SJSA1 (cell line): ENCODE measurements around the gene SLC25A1. TPM values are rescaled to one million over a fixed set of nuclear protein-coding genes. Genes with fewer than 3 reads are reported as not detected.
A peak's percentile ranks its signal among the peaks of the same experiment; 100 is the strongest.
"Not testable (repeated sequence)": the region's sequence is repeated elsewhere in the genome, so short reads cannot be mapped to it uniquely, and the experiment has no call there.

ENCODE experiments used
- DNase-seq, 2 experiments: peaks; one replicate each; pipeline ENCODE4 v3.0.0-alpha.2; 2015 to 2020; ENCODE audit warnings: low spot score in 2 of 2, low read depth in 1 of 2
- H3K27ac ChIP-seq: fragments of 250-450 bp; sonication (Bioruptor Pico); 2 replicates; pipeline ENCODE4 v1.5.1; 2020; ENCODE audit warnings: mild to moderate bottlenecking, moderate library complexity
- H3K27me3 ChIP-seq: fragments of 250-450 bp; sonication (Bioruptor Pico); replicated peaks from 2 replicates; pipeline ENCODE4 v1.5.1; 2020; ENCODE audit warnings: mild to moderate bottlenecking, moderate library complexity
- H3K36me3 ChIP-seq: fragments of 250-450 bp; sonication (Bioruptor Pico); 2 replicates; pipeline ENCODE4 v1.5.1; 2020; ENCODE audit warnings: mild to moderate bottlenecking
- H3K4me1 ChIP-seq: fragments of 250-450 bp; sonication (Bioruptor Pico); replicated peaks from 2 replicates; pipeline ENCODE4 v1.6.1; 2021; ENCODE audit warnings: mild to moderate bottlenecking
- H3K4me3 ChIP-seq: fragments of 250-450 bp; sonication (Bioruptor Pico); 2 replicates; pipeline ENCODE4 v1.5.1; 2020; ENCODE audit warnings: mild to moderate bottlenecking
- H3K9me3 ChIP-seq: fragments of 250-450 bp; sonication (Bioruptor Pico); replicated peaks from 2 replicates; pipeline ENCODE4 v1.5.1; 2020; ENCODE audit warnings: mild to moderate bottlenecking
- total RNA-seq: library from RNA; depleted of rRNA; stranded (reverse); fragments of >200 nt; shearing (Covaris generic); gene quantifications from 2 replicates; pipeline ENCODE4 v1.2.3, GENCODE V29; 2014

SLC25A1 gene
- total RNA-seq, 1 experiment from 2014 or later: 118 TPM

GRCh38 chr22:19173047-19174035 is 5.2 kb downstream of the SLC25A1 start:
- no peak overlapping the region for H3K27ac ChIP-seq
- peaks cover 56% of the 10 kb centered on the region for H3K4me1 ChIP-seq
- H3K4me3 ChIP-seq: peak overlapping the region; percentile 96; the same call in 1 of the 2 replicates

GRCh38 chr22:19172213-19173046 is 6.1 kb downstream of the SLC25A1 start:
- Histone ChIP-seq H3K27me3 (peaks cover 27% of the 10 kb centered on the region), H3K36me3 (peaks cover 50% of the 10 kb centered on the region), H3K9me3 (no peaks in the 10 kb centered on the region), H3K27ac (peak overlapping the region; percentile 74), H3K4me1 (peaks cover 47% of the 10 kb centered on the region), H3K4me3 (peak overlapping the region; percentile 96)
- no peak for DNase-seq

More at GRCh38 chr22:19173047-19174035, 5.2 kb downstream of the SLC25A1 start:
- peaks cover 7% of the 10 kb centered on the region; the same call in 1 of the 2 replicates for H3K9me3 ChIP-seq
- peaks cover 59% of the 10 kb centered on the region for H3K36me3 ChIP-seq
- DNase-seq: no peak
- peaks cover 18% of the 10 kb centered on the region for H3K27me3 ChIP-seq

DNA sequence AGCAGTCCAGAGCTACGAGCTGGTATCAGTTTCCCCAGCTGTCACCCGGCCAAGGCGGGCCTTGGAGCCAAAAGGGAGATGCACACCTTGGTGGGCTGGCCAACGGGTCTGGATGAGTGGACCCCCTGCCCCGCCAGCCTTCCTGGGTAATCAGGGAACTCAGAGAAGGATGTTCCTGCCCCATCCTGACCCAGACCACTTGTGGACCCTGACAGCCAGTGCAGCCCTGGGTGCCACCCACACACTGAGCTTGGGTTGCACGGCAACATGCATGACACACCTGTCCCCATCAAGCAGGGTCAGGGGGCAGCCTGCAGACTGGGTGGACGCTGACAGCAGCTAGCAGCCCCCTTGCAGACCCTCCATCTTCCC is 8.6 kb downstream of the SLC25A1 start:
- Histone ChIP-seq H3K9me3 (no peaks in the 10 kb centered on the region), H3K36me3 (peaks cover 25% of the 10 kb centered on the region), H3K27ac (no peak overlapping the region), H3K27me3 (peaks cover 33% of the 10 kb centered on the region), H3K4me3 (no peak overlapping the region), H3K4me1 (peaks cover 36% of the 10 kb centered on the region)
- DNase-seq: no peak

DNA sequence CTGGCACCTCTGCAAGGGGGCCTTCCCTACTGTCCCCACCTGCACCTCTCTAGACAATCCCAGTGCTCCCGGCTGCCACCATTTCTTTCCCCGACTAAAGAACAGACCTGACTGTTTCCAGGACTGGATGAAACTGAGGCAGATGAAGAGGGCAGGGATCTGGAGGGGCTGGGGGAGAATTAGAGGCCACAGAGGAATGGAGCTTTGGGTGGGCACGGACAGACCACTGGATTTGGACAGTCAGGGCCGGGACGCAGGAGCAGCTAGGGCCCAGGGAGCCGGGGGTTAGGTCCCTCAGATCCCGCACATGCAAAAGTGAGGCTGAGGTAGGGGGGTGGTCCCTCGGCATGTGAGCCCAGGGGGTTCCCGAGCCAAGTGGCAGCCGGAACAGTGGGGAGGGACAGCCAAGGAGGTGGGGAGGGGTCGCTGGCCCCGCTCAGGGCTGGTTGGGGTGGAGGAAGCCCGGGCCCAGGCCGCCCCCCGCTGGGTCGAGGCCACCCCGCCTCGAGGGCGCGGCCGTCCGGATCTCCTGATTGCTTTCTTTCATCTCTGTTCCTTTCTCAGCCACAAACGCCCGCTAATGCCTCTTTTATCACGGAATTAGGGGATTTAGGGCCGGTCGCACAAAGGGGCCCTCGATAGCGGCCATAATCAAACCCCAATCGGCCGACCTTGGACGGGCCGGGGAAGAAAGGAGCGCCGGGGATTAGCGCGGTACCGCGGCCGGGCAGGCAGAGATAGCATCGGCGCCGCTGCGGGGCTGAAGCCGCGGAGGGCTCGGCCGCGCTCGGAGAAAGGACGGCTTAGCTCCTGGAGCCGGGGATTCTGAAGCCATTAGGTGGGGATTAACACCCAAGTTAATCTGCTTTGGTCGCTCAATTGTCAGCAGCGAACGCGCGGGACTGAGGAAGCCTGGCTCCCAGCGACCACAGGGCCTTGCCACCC is 9.3 kb downstream of the SLC25A1 start:
- peaks cover 30% of the 10 kb centered on the region for H3K4me1 ChIP-seq
- H3K36me3 ChIP-seq: peaks cover 21% of the 10 kb centered on the region
- H3K4me3 ChIP-seq: no peak overlapping the region
- no peak overlapping the region for H3K27ac ChIP-seq
- DNase-seq: no peak
- peaks cover 3% of the 10 kb centered on the region for H3K9me3 ChIP-seq
- H3K27me3 ChIP-seq: peaks cover 33% of the 10 kb centered on the region

DNA sequence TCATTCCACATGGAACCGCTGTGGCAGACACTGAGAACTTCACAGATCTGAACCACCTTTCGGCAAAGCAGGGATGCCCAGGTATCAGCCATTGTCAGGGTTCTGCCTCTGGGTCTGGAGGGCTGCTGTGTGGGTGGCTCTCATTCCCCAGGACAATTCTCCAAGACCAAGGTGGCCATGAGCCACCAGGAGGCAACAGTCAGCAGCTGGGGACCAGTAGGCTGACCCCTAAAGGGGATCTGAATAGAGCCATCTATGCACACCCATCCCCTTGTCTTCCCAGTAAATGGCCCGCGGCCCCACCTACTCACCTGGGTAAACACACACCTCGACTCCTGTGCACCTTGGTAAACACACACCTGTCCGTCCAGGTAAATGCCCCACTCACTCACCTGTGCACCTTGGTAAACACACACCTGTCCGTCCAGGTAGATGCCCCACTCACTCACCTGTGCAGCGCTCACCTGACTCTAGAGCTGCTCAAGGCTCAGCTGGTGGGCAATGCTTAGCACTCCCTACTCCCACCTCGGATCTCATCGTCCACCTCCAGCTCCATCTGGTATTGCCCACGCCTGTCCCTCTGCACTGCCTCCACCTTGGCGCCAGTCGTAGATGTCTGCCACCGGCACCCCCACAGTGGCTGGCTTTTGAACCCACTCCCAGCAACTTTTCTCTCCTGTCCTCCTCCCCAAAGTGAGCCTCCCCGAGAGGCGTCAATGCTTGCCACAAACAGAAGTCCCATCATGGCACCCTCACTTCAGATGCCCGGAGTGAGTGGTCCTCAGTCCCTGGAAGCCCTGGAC is 10.2 kb downstream of the SLC25A1 start:
- Histone ChIP-seq H3K27ac (no peak overlapping the region), H3K36me3 (peaks cover 12% of the 10 kb centered on the region; the same call in 1 of the 2 replicates), H3K4me3 (no peak overlapping the region), H3K9me3 (peaks cover 3% of the 10 kb centered on the region), H3K4me1 (peaks cover 23% of the 10 kb centered on the region), H3K27me3 (peaks cover 33% of the 10 kb centered on the region)
- DNase-seq: no peak

DNA sequence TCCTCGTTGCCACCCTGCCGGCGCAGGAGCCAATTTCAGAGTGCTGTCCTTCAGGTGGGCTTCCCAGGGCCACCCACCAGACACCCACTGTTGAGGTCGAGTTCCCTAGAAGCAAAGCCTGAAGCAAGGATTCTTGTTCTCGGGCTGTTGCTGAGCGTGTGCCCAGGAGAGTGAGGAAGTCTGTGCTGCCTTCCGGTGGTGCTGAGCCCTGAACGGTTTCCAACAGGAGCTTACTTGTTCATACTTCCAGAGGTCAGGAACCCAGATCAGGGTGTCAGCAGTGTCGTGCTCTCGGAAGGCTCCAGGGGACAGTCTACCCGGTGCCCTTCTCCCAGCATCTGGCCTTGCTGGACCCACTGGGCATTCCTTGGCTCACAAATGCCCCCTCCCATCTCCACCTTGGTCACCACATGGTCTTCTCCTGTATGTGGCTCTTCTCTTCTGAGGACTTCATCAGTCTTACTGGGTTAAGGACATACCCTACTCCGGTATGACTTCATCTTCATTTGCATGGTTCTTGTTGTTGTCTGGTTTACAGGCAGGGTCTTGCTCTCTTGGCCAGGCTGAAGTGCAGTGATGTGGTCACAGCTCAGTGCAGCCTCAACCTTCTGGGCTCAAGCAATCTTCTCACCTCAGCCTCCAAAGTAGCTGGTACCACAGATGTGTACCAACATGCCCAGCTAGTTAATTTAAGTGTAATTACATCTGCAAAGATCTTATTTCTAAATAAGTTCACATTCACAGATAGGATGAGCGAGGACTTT is 11.2 kb downstream of the SLC25A1 start:
- H3K4me1 ChIP-seq: peaks cover 13% of the 10 kb centered on the region
- no peak overlapping the region for H3K4me3 ChIP-seq
- H3K27me3 ChIP-seq: peaks cover 33% of the 10 kb centered on the region
- peaks cover 3% of the 10 kb centered on the region for H3K9me3 ChIP-seq
- no peak overlapping the region for H3K27ac ChIP-seq
- H3K36me3 ChIP-seq: peaks cover 7% of the 10 kb centered on the region; the same call in 1 of the 2 replicates
- DNase-seq: no peak

DNA sequence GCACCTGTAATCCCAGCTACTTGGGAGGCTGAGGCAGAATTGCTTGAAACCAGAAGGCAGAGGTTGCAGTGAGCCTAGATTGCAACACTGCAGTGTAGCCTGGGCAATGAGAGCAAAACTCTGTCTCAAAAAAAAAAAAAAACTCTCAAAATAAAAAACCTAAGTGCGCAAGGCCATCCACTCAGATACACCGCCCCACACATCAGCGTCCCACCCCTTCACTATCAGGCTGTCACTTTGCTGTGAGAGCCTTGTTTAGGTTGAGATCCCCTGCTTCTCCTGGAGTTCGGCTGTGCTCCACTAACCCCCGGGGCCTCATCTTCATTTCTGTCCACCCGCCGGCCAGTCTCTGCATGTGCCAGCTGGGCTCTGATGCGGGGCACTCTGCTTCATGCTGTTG is 12.1 kb downstream of the SLC25A1 start:
- Histone ChIP-seq H3K4me3 (no peak overlapping the region), H3K9me3 (peaks cover 3% of the 10 kb centered on the region), H3K27me3 (peaks cover 33% of the 10 kb centered on the region), H3K27ac (no peak overlapping the region), H3K4me1 (peaks cover 11% of the 10 kb centered on the region), H3K36me3 (peaks cover 3% of the 10 kb centered on the region; the same call in 1 of the 2 replicates)
- DNase-seq: no peak

DNA sequence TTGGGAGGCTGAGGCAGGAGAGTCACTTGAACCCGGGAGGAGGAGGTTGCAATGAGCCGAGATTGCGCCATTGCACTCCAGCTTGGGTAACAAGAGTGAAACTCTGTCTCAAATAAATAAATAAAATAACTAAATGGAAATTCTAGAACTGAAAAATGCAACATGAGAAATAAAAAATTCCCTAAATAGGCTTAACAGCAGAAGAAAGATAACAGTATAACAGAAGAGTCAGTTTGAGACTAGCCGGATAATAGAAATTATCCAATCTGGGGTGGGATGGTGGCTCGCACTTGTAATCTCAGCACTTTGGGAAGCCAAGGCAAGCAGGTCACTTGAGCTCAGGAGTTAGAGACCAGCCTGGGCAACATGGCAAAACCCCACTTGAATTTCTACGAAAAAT is 14.1 kb downstream of the SLC25A1 start:
- Histone ChIP-seq H3K27me3 (peaks cover 27% of the 10 kb centered on the region), H3K4me3 (no peak overlapping the region), H3K36me3 (no peaks in the 10 kb centered on the region), H3K4me1 (no peaks in the 10 kb centered on the region), H3K27ac (no peak overlapping the region), H3K9me3 (peaks cover 3% of the 10 kb centered on the region)
- DNase-seq: no peak

DNA sequence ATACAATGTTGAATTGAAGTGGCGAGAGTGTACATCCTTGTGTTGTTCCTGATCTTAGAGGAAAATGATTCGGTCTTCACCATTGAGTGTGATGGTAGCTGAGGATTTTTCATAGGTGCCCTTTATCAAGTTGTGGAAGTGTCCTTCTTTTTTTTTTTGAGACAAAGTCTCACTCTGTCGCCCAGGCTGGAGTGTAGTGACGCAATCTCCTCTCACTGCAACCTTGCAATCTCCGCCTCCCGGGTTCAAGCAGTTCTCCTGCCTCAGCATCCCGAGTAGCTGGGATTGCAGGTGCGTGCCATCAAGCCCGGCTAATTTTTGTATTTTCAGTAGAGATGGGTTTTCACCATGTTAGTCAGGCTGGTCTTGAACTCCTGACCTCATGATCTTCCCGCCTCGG is 19.9 kb downstream of the SLC25A1 start:
- not testable (repeated sequence) for H3K4me1 ChIP-seq, H3K36me3 ChIP-seq, H3K4me3 ChIP-seq, H3K9me3 ChIP-seq, H3K27ac ChIP-seq, DNase-seq
- peaks cover 13% of the 10 kb centered on the region for H3K27me3 ChIP-seq

- H3K4me3 ChIP-seq, H3K4me1 ChIP-seq, H3K9me3 ChIP-seq: not testable (repeated sequence)
Observed at GRCh38 chr22:19156109-19156508, 22.4 kb downstream of the SLC25A1 start.

GRCh38 chr22:19152942-19153883 is 25.3 kb downstream of the SLC25A1 start:
- no peaks in the 10 kb centered on the region for H3K9me3 ChIP-seq
- no peak overlapping the region for H3K27ac ChIP-seq
- H3K4me1 ChIP-seq: peaks cover 10% of the 10 kb centered on the region
- no peaks in the 10 kb centered on the region for H3K36me3 ChIP-seq
- H3K27me3 ChIP-seq: peaks cover 60% of the 10 kb centered on the region
- no peak overlapping the region for H3K4me3 ChIP-seq
- DNase-seq: no peak

More at GRCh38 chr22:19156109-19156508, 22.4 kb downstream of the SLC25A1 start:
- not testable (repeated sequence) for H3K27ac ChIP-seq, H3K36me3 ChIP-seq, DNase-seq
- peaks cover 36% of the 10 kb centered on the region for H3K27me3 ChIP-seq
